Glutamatergic neuron (in vitro differentiated cells): ENCODE data around the gene ZNF775. TPM values are rescaled to one million over a fixed set of nuclear protein-coding genes. Genes with fewer than 3 reads are reported as not detected.

Experiments
- DNase-seq: peaks from one replicate; pipeline ENCODE4 v3.0.0; 2022
- H3K27ac Mint-ChIP-seq: one replicate; pipeline ENCODE4 v1.8.0; 2020; ENCODE audit warnings: mild to moderate bottlenecking, mixed read lengths, inconsistent platforms; ENCODE audit not compliant: unreplicated experiment
- H3K27me3 Mint-ChIP-seq: one replicate; pipeline ENCODE4 v1.8.0; 2020; ENCODE audit warnings: mild to moderate bottlenecking, moderate library complexity, mixed read lengths, inconsistent platforms; ENCODE audit not compliant: unreplicated experiment
- H3K36me3 Mint-ChIP-seq: one replicate; pipeline ENCODE4 v1.8.0; 2020; ENCODE audit warnings: mild to moderate bottlenecking, mixed read lengths, inconsistent platforms; ENCODE audit not compliant: unreplicated experiment
- H3K4me1 Mint-ChIP-seq: one replicate; pipeline ENCODE4 v1.8.0; 2020; ENCODE audit warnings: mild to moderate bottlenecking, low read depth, mixed read lengths, inconsistent platforms; ENCODE audit not compliant: unreplicated experiment
- H3K4me3 Mint-ChIP-seq: one replicate; pipeline ENCODE4 v1.8.0; 2020; ENCODE audit warnings: mild to moderate bottlenecking, mixed read lengths, inconsistent platforms; ENCODE audit not compliant: unreplicated experiment
- H3K9me3 Mint-ChIP-seq: one replicate; pipeline ENCODE4 v1.8.0; 2020; ENCODE audit warnings: mild to moderate bottlenecking, moderate library complexity, mixed read lengths, inconsistent platforms; ENCODE audit not compliant: unreplicated experiment
- CTCF ChIP-seq: fragments of 200-600 bp; sonication (generic); IDR thresholded peaks from one replicate; pipeline ENCODE4 v1.5.0; 2021; ENCODE audit not compliant: partially characterized antibody, unreplicated experiment
- total RNA-seq: library from RNA; stranded (reverse); fragmentation: NEBNext Ultra II Directional; extraction: Animal tissue kit (Norgen Biotek cat#: 25700); gene quantifications from one replicate; pipeline ENCODE4 v1.2.1, GENCODE V29; 2021; ENCODE audit not compliant: unreplicated experiment

ZNF775 gene
- total RNA-seq, 1 donor from 2014 or later: 20.5 TPM

GRCh38 chr7:150371131-150371995, 7.8 kb upstream of the ZNF775 start:
- no peak overlapping the region for H3K27ac Mint-ChIP-seq
- H3K36me3 Mint-ChIP-seq: no peaks in the 10 kb centered on the region
- peaks cover 19% of the 10 kb centered on the region for H3K4me1 Mint-ChIP-seq
- peaks cover 16% of the 10 kb centered on the region for H3K9me3 Mint-ChIP-seq
- TF ChIP-seq CTCF: no peak
- DNase-seq: no peak
- H3K27me3 Mint-ChIP-seq: peaks cover 9% of the 10 kb centered on the region
- H3K4me3 Mint-ChIP-seq: no peak overlapping the region

GRCh38 chr7:150371996-150372270, 7.2 kb upstream of the ZNF775 start:
- H3K4me1 Mint-ChIP-seq: peaks cover 21% of the 10 kb centered on the region

GRCh38 chr7:150372271-150373048, 6.7 kb upstream of the ZNF775 start:
- Mint-ChIP-seq H3K36me3 (no peaks in the 10 kb centered on the region), H3K9me3 (peaks cover 13% of the 10 kb centered on the region), H3K4me1 (peaks cover 22% of the 10 kb centered on the region), H3K27me3 (peaks cover 9% of the 10 kb centered on the region), H3K27ac (peak overlapping the region; percentile 77), H3K4me3 (peak overlapping the region; percentile 42)
- no peak for TF ChIP-seq CTCF
- no peak for DNase-seq

More at GRCh38 chr7:150371996-150372270, 7.2 kb upstream of the ZNF775 start:
- DNase-seq: no peak
- no peaks in the 10 kb centered on the region for H3K36me3 Mint-ChIP-seq
- no peak overlapping the region for H3K4me3 Mint-ChIP-seq
- no peak overlapping the region for H3K27ac Mint-ChIP-seq
- H3K27me3 Mint-ChIP-seq: peaks cover 9% of the 10 kb centered on the region
- TF ChIP-seq CTCF: no peak
- peaks cover 16% of the 10 kb centered on the region for H3K9me3 Mint-ChIP-seq

GRCh38 chr7:150373049-150373801, 5.9 kb upstream of the ZNF775 start:
- H3K9me3 Mint-ChIP-seq: peaks cover 12% of the 10 kb centered on the region
- H3K27me3 Mint-ChIP-seq: peaks cover 12% of the 10 kb centered on the region
- peak overlapping the region; percentile 77 for H3K27ac Mint-ChIP-seq
- DNase-seq: no peak
- H3K36me3 Mint-ChIP-seq: no peaks in the 10 kb centered on the region
- TF ChIP-seq CTCF: no peak
- H3K4me1 Mint-ChIP-seq: peaks cover 27% of the 10 kb centered on the region
- H3K4me3 Mint-ChIP-seq: peak overlapping the region; percentile 67
